HUES48 (cell line): ENCODE results near the gene PRR36.
A peak's percentile ranks its signal among the peaks of the same experiment; 100 is the strongest.
"Not testable (repeated sequence)": the region's sequence is repeated elsewhere in the genome, so short reads cannot be mapped to it uniquely, and the experiment has no call there.

Source experiments
- H3K27ac ChIP-seq: one replicate; pipeline ENCODE4 v1.7.0; 2013; ENCODE audit warnings: low read depth, low read length, inconsistent platforms
- H3K27me3 ChIP-seq: 2 replicates; pipeline ENCODE4 v1.6.1; 2013; ENCODE audit warnings: mild to moderate bottlenecking, low read length; ENCODE audit not compliant: control insufficient read depth, insufficient read depth
- H3K36me3 ChIP-seq: 2 replicates; pipeline ENCODE4 v1.6.1; 2013; ENCODE audit warnings: low read length; ENCODE audit not compliant: control insufficient read depth, insufficient read depth
- H3K4me1 ChIP-seq: 2 replicates; pipeline ENCODE4 v1.6.1; 2013; ENCODE audit warnings: mild to moderate bottlenecking, low read length; ENCODE audit not compliant: control insufficient read depth, insufficient read depth
- H3K4me3 ChIP-seq: 2 replicates; pipeline ENCODE4 v1.5.1; 2013; ENCODE audit warnings: mild to moderate bottlenecking, low read depth, low read length
- H3K9ac ChIP-seq: 2 replicates; pipeline ENCODE4 v1.6.1; 2013; ENCODE audit warnings: mild to moderate bottlenecking, low read depth, low read length, moderate library complexity
- H3K9me3 ChIP-seq: 2 replicates; pipeline ENCODE4 v1.6.1; 2013; ENCODE audit warnings: low read length; ENCODE audit not compliant: control insufficient read depth, insufficient read depth

Gene PRR36

DNA sequence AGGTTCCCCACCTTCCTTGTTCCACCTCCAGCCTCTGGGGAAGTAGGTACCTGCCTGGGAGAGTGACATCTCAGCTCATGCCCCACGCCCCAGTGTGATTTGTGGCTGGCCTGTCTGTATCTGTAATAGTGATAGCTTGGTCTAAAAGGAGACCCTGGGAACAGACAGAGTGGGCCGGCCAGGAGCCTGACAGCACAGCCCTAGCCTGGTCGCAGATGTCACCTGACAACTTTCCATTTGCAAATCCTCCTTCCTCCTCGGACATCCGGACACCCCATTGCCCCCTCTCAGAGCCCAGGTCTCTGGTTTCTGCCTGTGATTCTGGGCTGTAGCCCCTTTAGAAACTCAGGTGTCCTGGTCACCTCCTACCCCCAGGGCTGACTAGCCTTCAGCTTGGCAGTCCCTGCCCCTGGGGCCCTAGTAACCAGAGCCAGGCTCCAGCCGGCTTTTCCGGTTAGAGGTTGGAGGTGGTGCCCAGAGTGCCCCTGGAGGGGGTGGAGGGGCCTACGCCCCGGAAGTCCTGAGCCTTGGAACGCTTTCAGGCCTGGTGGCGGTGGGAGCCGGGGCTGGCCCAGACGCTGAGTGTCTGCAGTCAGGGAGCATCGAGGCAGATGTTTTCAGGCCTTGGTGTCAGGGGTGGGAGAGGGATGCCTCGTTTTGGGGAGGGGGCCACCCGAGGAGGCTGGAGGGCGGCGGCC is 20.6 kb upstream of the PRR36 start:
- H3K9me3 ChIP-seq = no peaks in the 10 kb centered on the region
- no peak overlapping the region for H3K27ac ChIP-seq
- H3K36me3 ChIP-seq = peaks cover 7% of the 10 kb centered on the region; the same call in 1 of the 2 replicates
- no peaks in the 10 kb centered on the region; the same call in 1 of the 2 replicates for H3K4me1 ChIP-seq
- H3K9ac ChIP-seq = no peak overlapping the region
- H3K4me3 ChIP-seq = no peak overlapping the region
- H3K27me3 ChIP-seq = no peaks in the 10 kb centered on the region

DNA sequence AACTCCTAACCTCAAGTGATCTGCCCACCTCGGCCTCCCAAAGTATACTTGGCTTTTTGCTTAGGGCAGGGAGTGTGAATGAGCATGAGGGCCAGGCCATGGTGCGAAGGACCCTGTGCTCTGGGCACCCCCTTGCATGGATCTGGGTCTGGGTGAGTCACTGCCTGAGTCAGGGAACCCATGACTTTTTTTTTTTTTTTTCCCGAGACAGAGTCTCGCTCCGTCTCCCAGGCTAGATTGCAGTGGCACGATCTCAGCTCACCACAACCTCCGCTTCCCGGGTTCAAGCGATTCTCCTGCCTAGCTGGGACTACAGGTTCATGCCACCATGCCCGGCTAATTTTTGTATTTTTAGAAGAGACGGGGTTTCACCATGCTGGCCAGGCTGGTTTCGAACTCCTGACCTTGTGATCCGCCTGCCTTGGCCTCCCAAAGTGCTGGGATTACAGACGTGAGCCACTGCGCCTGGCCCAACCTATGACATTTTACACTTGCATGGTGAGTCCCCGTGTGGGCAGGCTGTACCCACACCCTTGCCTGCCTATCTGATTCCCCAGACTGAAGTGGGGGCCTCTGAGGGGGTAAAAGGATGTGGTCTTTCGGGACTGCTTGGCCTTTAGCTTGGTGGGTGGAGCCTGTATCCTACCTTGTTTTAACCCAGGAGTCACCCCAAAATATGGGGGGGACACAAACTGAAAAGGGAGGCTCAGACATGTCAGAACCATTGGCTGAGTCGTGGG is 19.3 kb upstream of the PRR36 start:
- not testable (repeated sequence) for H3K27ac ChIP-seq, H3K9ac ChIP-seq, H3K9me3 ChIP-seq, H3K4me1 ChIP-seq, H3K4me3 ChIP-seq, H3K27me3 ChIP-seq, H3K36me3 ChIP-seq

DNA sequence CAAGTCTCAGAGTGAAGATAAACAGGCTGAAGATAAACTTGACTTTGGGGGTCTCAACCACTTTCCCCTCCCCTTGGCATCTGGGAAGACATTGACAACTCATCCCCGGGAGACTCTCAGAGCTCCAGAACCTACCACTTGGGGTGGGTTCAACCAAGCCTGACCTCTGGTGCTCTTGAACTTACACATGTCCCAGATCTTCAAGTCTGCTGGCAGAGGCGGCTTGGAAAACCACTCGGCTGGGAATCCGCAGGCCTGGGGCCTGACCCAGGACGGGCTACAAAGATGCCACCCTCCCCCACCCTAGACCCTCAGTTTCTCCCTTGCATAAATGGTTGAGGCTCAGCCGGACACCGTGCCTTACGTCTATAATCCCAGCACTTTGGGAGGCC is 14.6 kb upstream of the PRR36 start:
- peak overlapping the region; percentile 44; the same call in 1 of the 2 replicates for H3K9ac ChIP-seq

DNA sequence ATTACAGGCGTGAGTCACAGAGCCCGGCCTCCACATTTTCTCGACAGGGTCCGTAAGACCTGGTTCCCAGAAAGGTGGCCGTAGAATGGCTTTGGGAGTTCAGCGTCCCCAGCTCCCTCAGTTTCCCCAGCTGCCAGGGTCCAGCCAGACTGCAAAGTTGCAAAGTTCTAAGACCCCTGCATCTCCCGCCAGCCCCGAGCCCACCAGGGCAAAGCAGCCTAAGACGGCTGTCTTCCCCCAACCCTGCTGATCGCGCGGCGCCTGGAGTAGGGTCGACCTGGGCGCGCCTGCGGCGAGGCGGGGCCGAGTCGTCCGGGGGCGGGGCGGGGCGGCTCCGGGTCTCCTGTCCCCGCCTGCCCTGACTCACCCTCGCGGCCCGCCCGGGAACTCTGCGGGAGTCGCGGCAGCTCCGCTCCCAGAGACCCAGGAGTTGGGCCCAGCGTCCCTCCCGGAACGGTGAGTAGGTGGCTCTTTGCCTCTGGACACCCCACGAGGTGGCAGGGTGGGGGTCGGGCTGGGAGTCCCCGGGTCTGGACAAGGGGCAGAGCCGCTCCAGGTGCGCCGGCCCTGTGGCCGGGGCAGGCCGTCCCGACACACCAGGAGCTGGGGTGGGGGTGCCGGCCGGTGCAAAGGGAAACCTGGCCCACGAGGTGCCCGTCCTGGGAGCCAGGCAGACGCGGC is 14.1 kb upstream of the PRR36 start, which contains the start of gene LRRC8E:
Gene LRRC8E (plus strand): TSS at position 366 of the 681 bp plus-strand sequence. CDS start 7,094 bp downstream, outside the sequence.
- H3K4me1 ChIP-seq = no peaks in the 10 kb centered on the region
- no peaks in the 10 kb centered on the region for H3K9me3 ChIP-seq
- no peak within 1 kb of the TSS for H3K27ac ChIP-seq
- H3K27me3 ChIP-seq = peaks cover 7% of the 10 kb centered on the region; the same call in 1 of the 2 replicates
- peak within 1 kb of the TSS; percentile 70 for H3K4me3 ChIP-seq
- no peaks in the 10 kb centered on the region for H3K36me3 ChIP-seq
- H3K9ac ChIP-seq = peak within 1 kb of the TSS; percentile 44; the same call in 1 of the 2 replicates

More for the DNA sequence above, 14.6 kb upstream of the PRR36 start:
- Histone ChIP-seq H3K4me3 (peak overlapping the region; percentile 70), H3K9me3 (no peaks in the 10 kb centered on the region), H3K36me3 (no peaks in the 10 kb centered on the region), H3K27me3 (peaks cover 7% of the 10 kb centered on the region; the same call in 1 of the 2 replicates), H3K4me1 (no peaks in the 10 kb centered on the region), H3K27ac (no peak overlapping the region)

DNA sequence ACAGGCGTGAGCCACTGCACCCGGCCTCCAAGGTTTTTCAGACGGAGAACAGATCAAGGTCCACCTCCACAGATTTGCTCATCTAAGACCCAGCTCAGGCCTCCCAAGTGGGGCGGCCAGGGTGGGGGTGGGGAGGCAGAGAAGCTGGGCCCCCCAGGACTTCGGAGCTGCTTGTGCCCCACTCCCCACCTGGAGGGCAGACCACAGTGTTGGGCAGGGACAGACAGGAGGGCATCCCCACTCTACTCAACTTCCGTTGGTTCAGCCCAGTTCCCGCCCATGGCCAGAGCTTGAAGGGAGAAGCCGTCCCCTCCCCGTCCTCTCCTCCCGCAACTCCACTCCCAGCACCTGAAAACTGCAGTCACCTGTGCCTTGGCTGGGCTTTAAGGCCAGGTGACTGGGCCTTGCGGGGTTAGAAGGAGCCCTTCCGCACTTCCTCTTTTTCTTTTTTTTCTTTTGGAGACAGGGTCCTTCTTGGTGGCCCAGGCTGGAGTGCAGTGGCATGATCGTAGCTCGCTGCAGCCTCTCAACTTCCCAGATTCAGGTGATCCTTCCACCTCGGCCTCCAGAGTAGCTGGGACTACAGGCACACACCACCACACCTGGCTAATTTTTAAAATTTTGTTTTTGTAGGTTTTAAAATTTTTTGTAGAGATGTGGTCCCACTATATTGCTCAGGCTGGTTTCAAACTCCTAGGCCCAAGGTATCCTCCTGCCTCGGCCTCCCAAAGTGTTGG is 13.4 kb upstream of the PRR36 start:
- Histone ChIP-seq H3K27me3 (peaks cover 7% of the 10 kb centered on the region; the same call in 1 of the 2 replicates), H3K9ac (no peak overlapping the region), H3K36me3 (no peaks in the 10 kb centered on the region), H3K27ac (no peak overlapping the region), H3K4me3 (no peak overlapping the region), H3K9me3 (no peaks in the 10 kb centered on the region), H3K4me1 (no peaks in the 10 kb centered on the region)

DNA sequence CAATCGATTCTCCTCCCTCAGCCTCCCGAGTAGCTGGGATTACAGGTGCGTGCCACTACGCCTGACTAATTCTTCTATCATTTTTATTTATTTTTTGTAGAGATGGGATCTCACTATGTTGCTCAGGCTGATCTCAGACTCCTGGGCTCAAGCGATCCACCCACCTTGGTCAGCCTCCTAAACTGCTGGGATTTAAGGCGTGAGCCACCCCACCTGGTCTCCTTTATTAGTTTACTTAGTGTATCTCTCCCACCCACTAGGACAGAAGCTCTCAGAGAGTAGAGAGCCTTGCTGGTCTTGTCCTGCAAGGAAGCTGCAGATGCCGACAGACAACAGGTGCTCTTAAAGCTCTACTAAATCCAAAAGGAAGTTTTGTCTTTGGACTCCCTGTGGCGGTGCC is 11.6 kb upstream of the PRR36 start:
- H3K36me3 ChIP-seq = no peaks in the 10 kb centered on the region
- no peak overlapping the region for H3K4me3 ChIP-seq
- H3K9ac ChIP-seq = no peak overlapping the region
- H3K27ac ChIP-seq = no peak overlapping the region
- peaks cover 7% of the 10 kb centered on the region; the same call in 1 of the 2 replicates for H3K27me3 ChIP-seq
- no peaks in the 10 kb centered on the region for H3K4me1 ChIP-seq
- no peaks in the 10 kb centered on the region for H3K9me3 ChIP-seq

DNA sequence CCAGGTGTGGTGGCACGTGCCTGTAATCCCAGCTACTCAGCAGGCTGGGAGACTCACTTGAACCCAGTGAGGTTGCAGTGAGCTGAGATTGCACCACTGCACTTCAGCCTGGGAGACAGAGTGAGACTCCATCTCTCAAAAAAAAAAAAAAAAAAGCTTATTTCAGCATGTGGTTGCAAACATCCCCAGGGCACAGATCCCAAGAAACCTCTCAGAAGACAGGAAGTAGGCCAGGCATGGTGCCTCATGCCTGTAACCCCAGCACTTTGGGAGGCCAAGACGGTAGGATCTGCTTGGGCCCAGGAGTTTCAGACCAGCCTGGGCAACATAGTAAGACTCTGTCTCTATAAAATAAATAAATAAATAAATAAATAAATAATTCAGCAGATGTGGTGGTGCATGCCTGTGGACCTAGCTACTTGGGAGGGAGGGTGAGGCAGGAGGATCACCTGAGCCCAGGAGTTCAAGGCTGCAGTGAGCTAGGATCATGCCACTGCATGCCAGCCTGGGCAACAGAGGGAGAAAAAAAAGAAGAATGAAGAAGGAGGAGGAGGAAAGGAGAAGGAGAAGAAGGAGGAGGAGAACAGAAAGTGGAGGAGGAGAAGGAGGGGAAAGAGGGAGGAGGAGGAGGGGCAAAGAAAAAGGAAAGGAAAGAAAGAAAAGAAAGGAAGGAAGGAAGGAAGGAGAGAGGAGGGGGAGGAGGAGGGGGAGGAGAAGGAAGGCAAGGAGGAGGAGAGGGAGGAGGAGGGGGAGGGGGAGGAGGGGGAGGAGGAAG is 9.8 kb upstream of the PRR36 start:
- no peaks in the 10 kb centered on the region for H3K9me3 ChIP-seq
- H3K36me3 ChIP-seq = no peaks in the 10 kb centered on the region
- peaks cover 6% of the 10 kb centered on the region; the same call in 1 of the 2 replicates for H3K27me3 ChIP-seq
- no peak overlapping the region for H3K4me3 ChIP-seq
- H3K9ac ChIP-seq = no peak overlapping the region
- H3K27ac ChIP-seq = no peak overlapping the region
- no peaks in the 10 kb centered on the region for H3K4me1 ChIP-seq

DNA sequence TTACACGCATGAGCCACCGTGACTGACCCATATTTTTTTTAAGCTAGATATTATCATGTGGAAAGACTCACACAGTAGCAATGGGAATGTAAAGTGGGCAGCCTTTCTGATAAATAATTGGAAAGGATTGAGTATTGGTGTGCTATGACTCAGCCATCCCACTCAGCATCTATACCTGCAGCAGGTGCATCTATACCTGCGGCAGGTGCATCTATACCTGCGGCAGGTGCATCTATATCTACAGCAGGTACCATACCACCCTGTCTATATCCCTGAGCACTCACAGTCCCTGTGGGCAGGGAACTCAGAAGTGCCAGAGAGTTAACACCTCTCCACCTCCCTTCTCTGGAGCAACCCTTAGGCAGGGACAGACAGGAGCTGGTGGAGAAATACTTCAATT is 8.9 kb upstream of the PRR36 start:
- Histone ChIP-seq H3K9ac (no peak overlapping the region), H3K36me3 (no peaks in the 10 kb centered on the region), H3K27ac (no peak overlapping the region), H3K4me1 (no peaks in the 10 kb centered on the region), H3K9me3 (no peaks in the 10 kb centered on the region), H3K27me3 (no peaks in the 10 kb centered on the region), H3K4me3 (no peak overlapping the region)

DNA sequence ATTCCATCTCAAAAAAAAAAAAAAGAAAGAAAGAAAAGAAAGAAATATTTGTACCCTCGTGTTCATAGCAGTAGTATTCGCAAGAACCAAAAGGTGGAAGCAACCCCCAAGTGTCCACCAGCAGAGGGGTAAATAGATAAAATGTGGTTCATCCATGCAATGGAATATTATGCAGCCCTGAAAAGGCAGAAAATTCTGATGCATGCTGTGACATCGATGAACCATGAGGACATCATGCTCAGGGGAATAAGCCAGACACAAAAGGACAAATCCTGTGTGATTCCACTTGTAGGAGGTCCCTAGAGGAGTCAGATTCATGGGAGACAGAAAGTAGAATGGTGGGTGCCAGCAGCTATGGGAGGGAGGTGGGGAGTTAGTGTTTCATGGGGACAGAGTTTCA is 7.7 kb upstream of the PRR36 start:
- H3K27me3 ChIP-seq = no peaks in the 10 kb centered on the region
- H3K4me1 ChIP-seq = no peaks in the 10 kb centered on the region
- H3K9ac ChIP-seq = no peak overlapping the region
- no peak overlapping the region for H3K27ac ChIP-seq
- H3K9me3 ChIP-seq = no peaks in the 10 kb centered on the region
- no peak overlapping the region for H3K4me3 ChIP-seq
- no peaks in the 10 kb centered on the region for H3K36me3 ChIP-seq

DNA sequence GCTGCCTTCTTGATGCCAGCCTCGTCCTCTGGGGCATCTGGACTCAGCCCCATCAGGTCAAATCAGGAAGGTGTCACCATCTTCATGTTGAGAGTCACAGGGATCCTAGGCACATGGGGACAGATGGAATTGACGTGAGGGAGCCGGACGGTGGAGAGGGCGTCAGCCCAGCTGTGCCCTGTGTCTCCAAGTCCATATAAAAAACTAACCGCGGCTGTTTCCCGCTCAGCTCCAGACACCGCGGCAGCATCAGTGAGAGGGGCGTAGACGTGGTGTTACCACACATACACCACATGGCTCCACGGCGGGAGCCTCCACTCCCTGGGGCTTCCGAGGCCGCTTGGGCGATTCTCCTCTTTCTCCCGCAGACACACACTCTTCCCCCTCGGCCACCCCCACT is 5.6 kb upstream of the PRR36 start:
- H3K27ac ChIP-seq = no peak overlapping the region
- H3K27me3 ChIP-seq = no peaks in the 10 kb centered on the region
- no peaks in the 10 kb centered on the region for H3K36me3 ChIP-seq
- H3K4me3 ChIP-seq = no peak overlapping the region
- H3K4me1 ChIP-seq = no peaks in the 10 kb centered on the region
- no peak overlapping the region for H3K9ac ChIP-seq
- no peaks in the 10 kb centered on the region for H3K9me3 ChIP-seq
